ENCODE results near the gene KLHL35.

Gene KLHL35

GRCh38 chr11:75432911-75433321 lies at the start of gene KLHL35:
KLHL35 (minus strand) TSS chr11:75433203; CDS start chr11:75430629, 2,574 bp downstream.
- DNase-seq, result peak; percentile 57

GRCh38 chr11:75481922-75482606 lies 49.1 kb upstream of the KLHL35 start:
- DNase-seq, result no peak

GRCh38 chr11:75481223-75481921 lies 48.4 kb upstream of the KLHL35 start:
- DNase-seq, result no peak

GRCh38 chr11:75480185-75481175 lies 47.5 kb upstream of the KLHL35 start:
- no peak for DNase-seq

GRCh38 chr11:75479597-75480145 lies 46.7 kb upstream of the KLHL35 start:
- no peak for DNase-seq

- no peak for DNase-seq
Measured at GRCh38 chr11:75478783-75479596, 46.0 kb upstream of the KLHL35 start.

GRCh38 chr11:75477614-75477935 lies 44.6 kb upstream of the KLHL35 start:
- no peak for DNase-seq

GRCh38 chr11:75476739-75477613 lies 44.0 kb upstream of the KLHL35 start:
- no peak for DNase-seq

- DNase-seq, result no peak
Measured at GRCh38 chr11:75475767-75476650, 43.0 kb upstream of the KLHL35 start.

- no peak for DNase-seq
Measured at GRCh38 chr11:75474878-75475766, 42.1 kb upstream of the KLHL35 start.

- DNase-seq, result no peak
Measured at GRCh38 chr11:75474240-75474639, 41.2 kb upstream of the KLHL35 start.

GRCh38 chr11:75473684-75474083 lies 40.7 kb upstream of the KLHL35 start:
- DNase-seq, result no peak

GRCh38 chr11:75472081-75472732 lies 39.2 kb upstream of the KLHL35 start:
- DNase-seq, result no peak

GRCh38 chr11:75471176-75471973 lies 38.4 kb upstream of the KLHL35 start:
- DNase-seq, result no peak

GRCh38 chr11:75470476-75471080 lies 37.6 kb upstream of the KLHL35 start:
- no peak for DNase-seq

GRCh38 chr11:75469785-75470405 lies 36.9 kb upstream of the KLHL35 start:
- DNase-seq, result no peak

Measured in midbrain (tissue), 1 donor.